Measurements from ENCODE around the gene PNMT. TPM values are rescaled to one million over a fixed set of nuclear protein-coding genes. Genes with fewer than 3 reads are reported as not detected.

PNMT gene
- not detected in 2 replicates for total RNA-seq

GRCh38 chr17:39667945-39668924, at the start of gene PNMT:
Gene PNMT, plus strand, starts transcription at chr17:39668453. Its CDS starts 23 bp downstream, at chr17:39668476.

GRCh38 chr17:39626171-39627046, 41.8 kb upstream of the PNMT start, which contains the start of gene PPP1R1B:
Gene PPP1R1B, plus strand, starts transcription at chr17:39626952. Its CDS starts 441 bp downstream, at chr17:39627393.

GRCh38 chr17:39636927-39637736, 31.1 kb upstream of the PNMT start, which contains the start of gene STARD3:
Gene STARD3, plus strand, starts transcription at chr17:39637144. Its CDS starts 16,388 bp downstream, at chr17:39653532.

GRCh38 chr17:39664581-39665561, 3.4 kb upstream of the PNMT start, which contains the start of gene TCAP:
Gene TCAP, plus strand, starts transcription at chr17:39665349. Its CDS starts 11 bp downstream, at chr17:39665360.

GRCh38 chr17:39687546-39688474, 19.6 kb downstream of the PNMT start, which contains the start of gene PGAP3:
Gene PGAP3, minus strand, starts transcription at chr17:39688057. Its CDS starts 43 bp downstream, at chr17:39688014.

GRCh38 chr17:39699818-39700147, 31.5 kb downstream of the PNMT start, which contains the start of gene ERBB2:
Gene ERBB2, plus strand, starts transcription at chr17:39700064. Its CDS starts 175 bp downstream, at chr17:39700239.

Other genes with a start within 250 kb of the PNMT start
- gene MED1, start 217.2 kb upstream of the PNMT start, total RNA-seq: 15.4 and 19.6 TPM in 2 replicates
- 17.4 and 20.7 TPM in 2 replicates for gene CDK12, start 207.0 kb upstream of the PNMT start, total RNA-seq
- gene NEUROD2, start 60.5 kb upstream of the PNMT start, total RNA-seq: not detected in 2 replicates
- gene PPP1R1B, start 41.5 kb upstream of the PNMT start, total RNA-seq: under 0.01 and 0.43 TPM in 2 replicates
- gene STARD3, start 31.3 kb upstream of the PNMT start, total RNA-seq: 28.7 and 35.8 TPM in 2 replicates
- 0.21 TPM in 1 of 2 replicates, not detected in the other for gene TCAP, start 3.1 kb upstream of the PNMT start, total RNA-seq
- 9.6 and 11.5 TPM in 2 replicates for gene PGAP3, start 19.6 kb downstream of the PNMT start, total RNA-seq
- gene ERBB2, start 31.6 kb downstream of the PNMT start, total RNA-seq: 36.6 and 51.4 TPM in 2 replicates
- 13.0 and 14.7 TPM in 2 replicates for gene MIEN1, start 62.1 kb downstream of the PNMT start, total RNA-seq
- 8.3 and 19.0 TPM in 2 replicates for gene GRB7, start 69.5 kb downstream of the PNMT start, total RNA-seq
- under 0.01 TPM in 1 of 2 replicates, not detected in the other for gene IKZF3, start 195.9 kb downstream of the PNMT start, total RNA-seq
- gene ZPBP2, start 199.7 kb downstream of the PNMT start, total RNA-seq: not detected in 2 replicates